SH-SY5Y (cell line): ENCODE measurements around the gene LRTM2.

ENCODE experiments used
- GATA2 ChIP-seq: IDR thresholded peaks from 2 replicates; pipeline ENCODE4 v1.6.1; 2011; ENCODE audit warnings: mild to moderate bottlenecking, low read depth, low read length
- GATA3 ChIP-seq: IDR thresholded peaks from 2 replicates; pipeline ENCODE4 v1.6.1; 2011; ENCODE audit warnings: low read depth, mild to moderate bottlenecking, low read length, moderate library complexity

DNA sequence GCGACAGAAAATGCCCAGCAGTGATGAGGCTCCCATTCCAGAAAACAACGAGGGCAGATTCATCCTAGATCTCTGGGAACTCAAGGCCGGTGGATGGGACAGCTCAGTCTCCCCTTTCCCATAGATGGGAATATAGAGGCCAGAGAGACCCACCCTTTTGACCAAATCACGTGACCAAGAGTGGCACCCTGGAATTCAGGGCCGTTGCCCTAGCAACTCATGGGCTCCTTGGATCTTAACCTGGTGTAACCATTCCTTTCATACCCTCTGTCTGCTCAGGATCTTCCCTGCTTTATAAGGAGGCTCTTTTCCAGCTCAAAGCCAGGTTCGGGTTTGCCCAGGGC is 8.4 kb upstream of the LRTM2 start:
- no peak for TF ChIP-seq GATA2
- no peak for TF ChIP-seq GATA3
